Stimulated activated naive CD8-positive, alpha-beta T cell treated with anti-CD3 and anti-CD28 coated beads, Interleukin-15, Interleukin-2, amounts not matched to agents 100 ng/mL and 50 ng/mL, for 24 hours (primary cell): ENCODE measurements around the gene NEU1.
A peak's percentile ranks its signal among the peaks of the same experiment; 100 is the strongest.
"Not testable (repeated sequence)": the region's sequence is repeated elsewhere in the genome, so short reads cannot be mapped to it uniquely, and the experiment has no call there.

Experiments used
- H3K27ac Mint-ChIP-seq: one replicate; pipeline ENCODE4 v1.8.0; 2021; ENCODE audit warnings: mild to moderate bottlenecking, mixed read lengths
- H3K27me3 Mint-ChIP-seq: one replicate; pipeline ENCODE4 v1.8.0; 2021; ENCODE audit warnings: mixed read lengths
- H3K36me3 Mint-ChIP-seq: one replicate; pipeline ENCODE4 v1.8.0; 2021; ENCODE audit warnings: low read depth, mixed read lengths
- H3K4me1 Mint-ChIP-seq: one replicate; pipeline ENCODE4 v1.8.0; 2021; ENCODE audit warnings: low read depth, mixed read lengths
- H3K4me3 Mint-ChIP-seq: one replicate; pipeline ENCODE4 v1.8.0; 2021; ENCODE audit warnings: mild to moderate bottlenecking, mixed read lengths
- H3K9me3 Mint-ChIP-seq: one replicate; pipeline ENCODE4 v1.8.0; 2021; ENCODE audit warnings: mixed read lengths

Gene NEU1

DNA sequence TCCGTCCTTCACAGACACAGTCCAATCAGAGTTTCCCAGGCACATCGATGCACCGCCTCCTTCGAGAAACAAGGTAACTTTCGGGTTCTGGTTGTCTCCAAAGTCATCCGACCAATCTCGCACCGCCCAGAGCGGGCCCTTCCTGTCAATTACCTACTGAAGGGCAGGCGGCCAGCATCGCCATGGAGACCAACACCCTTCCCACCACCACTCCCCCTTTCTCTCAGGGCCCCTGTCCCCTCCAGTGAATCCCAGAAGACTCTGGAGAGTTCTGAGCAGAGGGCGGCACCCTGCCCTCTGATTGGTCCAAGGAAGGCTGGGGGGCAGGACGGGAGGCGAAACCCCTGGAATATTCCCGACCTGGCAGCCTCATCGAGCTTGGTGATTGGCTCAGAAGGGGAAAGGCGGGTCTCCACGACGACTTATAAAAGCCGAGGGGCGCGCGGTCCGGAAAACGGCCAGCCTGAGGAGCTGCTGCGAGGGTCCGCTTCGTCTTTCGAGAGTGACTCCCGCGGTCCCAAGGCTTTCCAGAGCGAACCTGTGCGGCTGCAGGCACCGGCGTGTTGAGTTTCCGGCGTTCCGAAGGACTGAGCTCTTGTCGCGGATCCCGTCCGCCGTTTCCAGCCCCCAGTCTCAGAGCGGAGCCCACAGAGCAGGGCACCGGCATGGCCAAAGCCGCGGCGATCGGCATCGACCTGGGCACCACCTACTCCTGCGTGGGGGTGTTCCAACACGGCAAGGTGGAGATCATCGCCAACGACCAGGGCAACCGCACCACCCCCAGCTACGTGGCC, 35.1 kb downstream of the NEU1 start, which contains the start of gene HSPA1B:
HSPA1B (plus strand) TSS at position 453 of the 794 bp plus-strand sequence; CDS start at position 666, 213 bp downstream.
- H3K9me3 Mint-ChIP-seq, result no peaks in the 10 kb centered on the region
- no peaks in the 10 kb centered on the region for H3K27me3 Mint-ChIP-seq
- H3K4me3 Mint-ChIP-seq, result peak within 1 kb of the TSS; percentile 90
- H3K4me1 Mint-ChIP-seq, result peaks cover 53% of the 10 kb centered on the region
- peaks cover 12% of the 10 kb centered on the region for H3K36me3 Mint-ChIP-seq
- H3K27ac Mint-ChIP-seq, result peak within 1 kb of the TSS; percentile 97

DNA sequence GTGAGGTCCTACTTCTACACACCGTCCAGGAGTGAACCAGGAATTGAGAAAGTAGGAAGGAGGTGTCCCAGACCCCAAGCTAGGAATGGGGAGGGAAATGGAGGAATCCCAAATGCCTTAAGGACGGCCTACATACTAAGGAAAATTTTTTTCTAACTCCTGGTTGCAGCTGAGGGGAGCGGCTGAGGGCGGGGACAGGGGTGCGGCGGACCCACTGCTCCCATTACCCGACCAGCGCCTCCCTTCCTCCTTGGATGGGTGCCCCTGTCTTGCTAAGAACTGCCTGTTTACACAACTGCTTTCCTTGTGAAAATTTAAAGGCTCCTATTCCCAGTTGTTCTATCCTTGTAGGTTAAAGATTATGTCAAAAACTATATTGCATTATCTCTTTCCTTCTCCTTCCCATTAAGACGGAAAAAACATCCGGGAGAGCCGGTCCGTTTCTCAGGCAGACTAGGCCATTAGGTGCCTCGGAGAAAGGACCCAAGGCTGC, 35.8 kb downstream of the NEU1 start:
- Mint-ChIP-seq H3K27ac (peak overlapping the region; percentile 97), H3K4me1 (peaks cover 59% of the 10 kb centered on the region), H3K36me3 (peaks cover 12% of the 10 kb centered on the region), H3K27me3 (no peaks in the 10 kb centered on the region), H3K4me3 (peak overlapping the region; percentile 90), H3K9me3 (no peaks in the 10 kb centered on the region)

DNA sequence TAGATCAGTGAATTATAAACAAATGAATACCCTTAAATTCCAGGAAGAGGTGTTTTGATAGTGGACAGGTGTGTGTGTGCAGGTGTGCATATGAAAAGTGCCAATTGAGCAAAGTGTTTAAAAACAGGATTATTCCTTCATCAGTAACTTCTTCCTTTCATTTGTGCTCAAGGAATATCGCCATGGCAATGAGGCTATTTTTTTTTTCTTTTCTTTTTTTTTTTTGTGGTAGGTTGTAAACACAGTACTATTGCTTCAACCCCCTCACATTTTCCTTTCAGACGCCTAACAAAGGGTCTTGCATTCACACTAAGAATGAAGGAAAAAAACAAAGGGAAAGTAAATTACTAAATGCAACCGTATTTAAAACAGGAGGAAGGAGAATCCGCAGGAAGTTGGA, 37.1 kb downstream of the NEU1 start:
- Mint-ChIP-seq H3K4me3 (peak overlapping the region; percentile 90), H3K27me3 (no peaks in the 10 kb centered on the region), H3K27ac (peak overlapping the region; percentile 97), H3K36me3 (peaks cover 9% of the 10 kb centered on the region), H3K4me1 (peaks cover 59% of the 10 kb centered on the region), H3K9me3 (no peaks in the 10 kb centered on the region)

DNA sequence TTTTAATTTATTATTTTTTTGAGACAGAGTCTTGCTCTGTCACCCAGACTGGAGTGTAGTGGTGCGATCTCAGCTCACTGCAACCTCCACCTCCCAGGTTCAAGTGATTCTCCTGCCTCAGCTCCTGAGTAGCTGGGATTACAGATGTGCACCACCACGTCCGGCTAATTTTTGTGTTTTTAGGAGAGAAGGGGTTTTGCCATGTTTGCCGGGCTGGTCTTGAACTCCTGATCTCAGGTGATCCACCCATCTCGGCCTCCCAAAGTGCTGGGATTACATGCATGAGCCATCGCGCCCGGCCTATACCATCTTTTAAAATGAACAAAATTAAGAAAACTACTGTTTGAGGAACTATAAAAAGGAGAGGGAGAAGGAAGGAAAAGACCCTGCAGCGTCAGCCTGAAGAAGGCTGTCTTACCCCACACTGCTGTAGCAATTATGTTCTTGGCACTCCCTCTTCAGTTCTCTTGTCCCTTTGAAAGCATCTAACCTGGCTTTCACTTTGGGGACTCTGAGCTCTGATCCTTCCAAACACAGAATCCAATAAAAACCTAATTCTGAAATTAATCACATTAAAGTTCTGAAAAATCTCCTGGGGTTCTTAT, 38.9 kb downstream of the NEU1 start:
- not testable (repeated sequence) for H3K9me3 Mint-ChIP-seq, H3K27ac Mint-ChIP-seq, H3K27me3 Mint-ChIP-seq, H3K4me3 Mint-ChIP-seq, H3K36me3 Mint-ChIP-seq
- peaks cover 61% of the 10 kb centered on the region for H3K4me1 Mint-ChIP-seq

DNA sequence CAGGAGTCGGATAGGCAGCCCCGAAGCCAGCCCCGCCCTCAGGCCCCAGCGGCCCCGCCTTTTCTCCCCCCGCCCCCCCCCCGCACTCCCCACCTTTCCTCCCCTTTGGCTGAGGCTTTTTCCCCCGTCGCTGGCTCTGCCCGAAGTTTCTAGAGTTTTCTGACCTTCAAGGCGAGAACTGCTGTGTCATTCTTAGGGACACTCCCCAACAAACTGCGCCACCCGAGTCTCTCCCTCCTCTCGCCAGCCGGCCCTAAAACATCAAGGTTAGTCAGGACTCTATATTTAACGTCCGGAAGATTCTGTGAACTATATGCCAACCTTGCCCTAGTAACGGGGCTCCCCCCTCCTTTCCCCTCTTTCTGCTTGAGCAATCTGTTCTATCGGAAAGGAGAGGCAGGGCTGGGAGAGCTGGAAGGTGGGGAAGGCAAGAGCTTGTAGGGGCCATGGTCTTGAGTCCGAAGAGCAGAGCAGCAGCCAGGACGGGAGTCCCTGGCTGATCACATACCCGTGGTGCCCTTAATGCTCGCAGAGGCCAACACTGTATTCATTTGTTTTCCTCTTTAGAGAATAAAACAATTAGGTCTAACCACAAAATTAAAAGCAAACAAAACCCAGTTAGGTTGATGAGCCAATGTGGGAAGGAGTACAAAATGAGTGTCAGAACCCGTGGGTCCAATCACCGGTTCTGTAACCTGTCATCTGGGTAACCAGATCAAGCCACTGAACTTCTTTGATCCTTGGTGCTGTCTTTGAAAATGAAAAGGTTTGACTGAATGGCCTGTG, 40.4 kb downstream of the NEU1 start:
- Mint-ChIP-seq H3K27me3 (no peaks in the 10 kb centered on the region), H3K4me1 (peaks cover 73% of the 10 kb centered on the region), H3K36me3 (no peaks in the 10 kb centered on the region), H3K4me3 (peak overlapping the region; percentile 84), H3K9me3 (no peaks in the 10 kb centered on the region), H3K27ac (peak overlapping the region; percentile 92)

DNA sequence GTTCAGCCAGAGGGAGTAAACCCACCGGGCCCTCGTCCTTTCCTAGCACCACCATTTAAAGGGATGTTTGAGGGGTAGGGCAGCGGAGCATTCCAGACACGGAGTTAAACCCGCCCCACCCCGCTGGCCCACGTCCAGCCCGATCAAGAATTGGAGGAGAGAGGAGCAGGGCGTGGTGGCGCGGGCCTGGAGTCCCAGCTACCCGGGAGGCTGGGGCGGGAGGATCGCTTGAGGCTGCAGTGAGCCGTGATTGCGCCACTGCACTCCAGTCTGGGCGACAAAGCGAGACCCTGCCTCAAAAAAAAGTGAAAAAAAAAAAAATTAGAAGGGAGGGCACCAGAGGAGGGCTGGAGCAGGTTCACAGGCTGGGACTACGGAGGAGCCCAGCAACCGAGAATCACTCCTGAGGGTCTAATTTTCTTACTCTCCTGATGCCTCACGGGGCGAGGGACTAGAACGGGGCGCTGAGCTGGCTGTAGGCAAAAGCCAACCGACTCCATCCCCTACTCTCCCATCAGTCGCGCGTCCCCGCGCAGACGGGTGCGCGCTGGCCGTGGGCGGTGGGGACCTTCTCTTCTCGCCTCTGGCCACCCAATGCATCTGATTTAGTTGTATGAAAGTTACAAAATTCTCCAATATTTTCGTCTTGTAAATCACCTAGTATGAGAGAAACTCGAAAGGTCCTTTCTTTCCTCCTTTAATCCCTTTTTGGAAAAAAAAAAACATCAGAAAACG, 41.2 kb downstream of the NEU1 start:
- peak overlapping the region; percentile 84 for H3K4me3 Mint-ChIP-seq
- no peaks in the 10 kb centered on the region for H3K27me3 Mint-ChIP-seq
- H3K36me3 Mint-ChIP-seq, result no peaks in the 10 kb centered on the region
- H3K27ac Mint-ChIP-seq, result peak overlapping the region; percentile 92
- H3K4me1 Mint-ChIP-seq, result peaks cover 66% of the 10 kb centered on the region
- H3K9me3 Mint-ChIP-seq, result no peaks in the 10 kb centered on the region

DNA sequence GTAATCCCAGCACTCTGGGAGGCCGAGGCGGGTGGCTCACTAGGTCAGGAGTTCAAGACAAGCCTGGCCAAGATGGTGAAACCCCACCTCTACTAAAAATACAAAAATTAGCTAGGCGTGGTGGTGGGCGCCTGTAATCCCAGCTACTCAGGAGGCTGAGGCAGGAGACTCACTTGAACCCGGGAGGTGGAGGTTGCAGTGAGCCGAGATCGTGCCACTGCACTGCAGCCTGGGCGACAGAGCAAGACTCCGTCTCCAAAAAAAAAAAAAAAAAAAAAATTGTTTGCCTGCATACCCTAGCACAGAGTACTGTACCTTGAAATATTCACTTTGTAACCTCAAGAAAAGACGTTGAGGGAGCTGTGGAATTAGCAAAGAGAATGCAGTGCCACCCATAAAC, 42.2 kb downstream of the NEU1 start:
- peaks cover 57% of the 10 kb centered on the region for H3K4me1 Mint-ChIP-seq
- not testable (repeated sequence) for H3K36me3 Mint-ChIP-seq, H3K9me3 Mint-ChIP-seq, H3K27me3 Mint-ChIP-seq, H3K27ac Mint-ChIP-seq
- peak overlapping the region; percentile 84 for H3K4me3 Mint-ChIP-seq

DNA sequence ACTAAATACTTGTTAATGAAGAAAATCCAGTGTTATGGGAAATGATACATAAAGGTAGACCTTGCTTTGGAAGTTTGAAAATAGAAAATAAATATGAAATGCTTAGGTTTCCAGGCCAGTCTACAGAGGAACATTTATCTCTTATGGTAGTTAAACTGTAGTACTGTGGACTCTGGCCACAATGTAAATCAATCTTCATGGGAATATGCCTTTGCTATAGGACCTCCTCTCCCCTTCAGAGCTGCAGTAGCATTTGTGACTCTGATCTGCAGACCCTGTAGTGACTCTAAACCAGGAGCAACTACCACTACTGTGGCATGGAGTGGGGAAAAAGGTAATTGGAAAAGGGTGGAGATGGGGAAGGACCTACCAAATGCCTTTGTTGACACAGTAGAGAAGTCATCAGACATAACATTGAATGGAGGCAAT, 42.7 kb downstream of the NEU1 start:
- Mint-ChIP-seq H3K27ac (no peak overlapping the region), H3K4me3 (no peak overlapping the region), H3K9me3 (no peaks in the 10 kb centered on the region), H3K36me3 (no peaks in the 10 kb centered on the region), H3K27me3 (no peaks in the 10 kb centered on the region), H3K4me1 (peaks cover 56% of the 10 kb centered on the region)

DNA sequence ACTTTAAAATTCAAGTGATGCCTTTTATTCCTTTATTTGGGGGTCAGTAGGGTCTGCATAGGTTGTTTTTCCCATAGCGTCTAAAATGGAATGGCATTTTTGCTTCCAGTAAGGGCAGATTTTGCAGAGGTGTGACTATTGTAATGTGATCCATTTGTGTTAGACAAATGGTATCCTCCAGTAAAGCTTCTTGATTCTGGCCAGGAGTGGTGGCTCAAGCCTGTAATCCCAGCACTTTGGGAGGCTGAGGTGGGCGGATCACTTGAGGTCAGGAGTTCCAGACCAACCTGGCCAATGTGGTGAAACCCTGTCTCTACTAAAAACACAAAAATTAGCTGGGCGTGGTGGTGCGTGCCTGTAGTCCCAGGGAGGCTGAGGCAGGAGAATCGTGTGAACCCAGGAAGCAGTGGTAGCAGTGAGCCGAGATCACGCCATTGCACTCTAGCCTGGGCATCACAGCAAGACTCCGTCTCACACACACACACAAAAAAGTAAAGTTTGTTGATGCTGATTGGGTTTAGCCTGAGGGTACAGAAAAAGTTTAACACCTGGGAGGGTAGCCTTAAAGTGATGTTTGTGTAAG, 44.6 kb downstream of the NEU1 start:
- H3K36me3 Mint-ChIP-seq, H3K9me3 Mint-ChIP-seq, H3K27me3 Mint-ChIP-seq: not testable (repeated sequence)
- peaks cover 68% of the 10 kb centered on the region for H3K4me1 Mint-ChIP-seq
- peak overlapping the region; percentile 80 for H3K4me3 Mint-ChIP-seq
- H3K27ac Mint-ChIP-seq, result peak overlapping the region; percentile 83

DNA sequence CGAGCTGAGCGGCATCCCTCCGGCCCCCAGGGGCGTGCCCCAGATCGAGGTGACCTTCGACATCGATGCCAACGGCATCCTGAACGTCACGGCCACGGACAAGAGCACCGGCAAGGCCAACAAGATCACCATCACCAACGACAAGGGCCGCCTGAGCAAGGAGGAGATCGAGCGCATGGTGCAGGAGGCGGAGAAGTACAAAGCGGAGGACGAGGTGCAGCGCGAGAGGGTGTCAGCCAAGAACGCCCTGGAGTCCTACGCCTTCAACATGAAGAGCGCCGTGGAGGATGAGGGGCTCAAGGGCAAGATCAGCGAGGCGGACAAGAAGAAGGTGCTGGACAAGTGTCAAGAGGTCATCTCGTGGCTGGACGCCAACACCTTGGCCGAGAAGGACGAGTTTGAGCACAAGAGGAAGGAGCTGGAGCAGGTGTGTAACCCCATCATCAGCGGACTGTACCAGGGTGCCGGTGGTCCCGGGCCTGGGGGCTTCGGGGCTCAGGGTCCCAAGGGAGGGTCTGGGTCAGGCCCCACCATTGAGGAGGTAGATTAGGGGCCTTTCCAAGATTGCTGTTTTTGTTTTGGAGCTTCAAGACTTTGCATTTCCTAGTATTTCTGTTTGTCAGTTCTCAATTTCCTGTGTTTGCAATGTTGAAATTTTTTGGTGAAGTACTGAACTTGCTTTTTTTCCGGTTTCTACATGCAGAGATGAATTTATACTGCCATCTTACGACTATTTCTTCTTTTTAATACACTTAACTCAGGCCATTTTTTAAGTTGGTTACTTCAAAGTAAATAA, 45.3 kb downstream of the NEU1 start:
- peaks cover 68% of the 10 kb centered on the region for H3K4me1 Mint-ChIP-seq
- peak overlapping the region; percentile 80 for H3K4me3 Mint-ChIP-seq
- H3K27me3 Mint-ChIP-seq, H3K9me3 Mint-ChIP-seq, H3K36me3 Mint-ChIP-seq: not testable (repeated sequence)
- peak overlapping the region; percentile 83 for H3K27ac Mint-ChIP-seq

DNA sequence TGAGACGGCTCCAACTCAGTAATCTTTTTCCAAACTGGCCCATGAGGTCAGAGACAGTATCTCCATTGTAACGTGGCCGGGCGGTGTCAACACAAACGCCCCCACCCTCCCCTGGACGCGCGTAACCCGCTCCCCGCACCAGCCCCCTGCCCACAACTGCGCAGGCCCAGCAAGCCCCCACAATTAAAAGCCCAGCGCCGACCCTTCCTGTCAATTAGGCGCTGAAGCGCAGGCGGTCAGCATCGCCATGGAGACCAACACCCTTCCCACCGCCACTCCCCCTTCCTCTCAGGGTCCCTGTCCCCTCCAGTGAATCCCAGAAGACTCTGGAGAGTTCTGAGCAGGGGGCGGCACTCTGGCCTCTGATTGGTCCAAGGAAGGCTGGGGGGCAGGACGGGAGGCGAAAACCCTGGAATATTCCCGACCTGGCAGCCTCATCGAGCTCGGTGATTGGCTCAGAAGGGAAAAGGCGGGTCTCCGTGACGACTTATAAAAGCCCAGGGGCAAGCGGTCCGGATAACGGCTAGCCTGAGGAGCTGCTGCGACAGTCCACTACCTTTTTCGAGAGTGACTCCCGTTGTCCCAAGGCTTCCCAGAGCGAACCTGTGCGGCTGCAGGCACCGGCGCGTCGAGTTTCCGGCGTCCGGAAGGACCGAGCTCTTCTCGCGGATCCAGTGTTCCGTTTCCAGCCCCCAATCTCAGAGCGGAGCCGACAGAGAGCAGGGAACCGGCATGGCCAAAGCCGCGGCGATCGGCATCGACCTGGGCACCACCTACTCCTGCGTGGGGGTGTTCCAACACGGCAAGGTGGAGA, 47.4 kb downstream of the NEU1 start, which contains the start of the genes HSPA1A and HSPA1L:
HSPA1A (plus strand) TSS at position 519 of the 814 bp plus-strand sequence; CDS start at position 733, 214 bp downstream.
HSPA1L (minus strand) TSS at position 259 of the 814 bp plus-strand sequence. CDS start 3,311 bp downstream, outside the sequence.
- Mint-ChIP-seq H3K4me1 (peaks cover 58% of the 10 kb centered on the region), H3K4me3 (peak within 1 kb of the TSS; percentile 83), H3K9me3 (no peaks in the 10 kb centered on the region), H3K27ac (peak within 1 kb of the TSS; percentile 92), H3K27me3 (no peaks in the 10 kb centered on the region), H3K36me3 (no peaks in the 10 kb centered on the region)

DNA sequence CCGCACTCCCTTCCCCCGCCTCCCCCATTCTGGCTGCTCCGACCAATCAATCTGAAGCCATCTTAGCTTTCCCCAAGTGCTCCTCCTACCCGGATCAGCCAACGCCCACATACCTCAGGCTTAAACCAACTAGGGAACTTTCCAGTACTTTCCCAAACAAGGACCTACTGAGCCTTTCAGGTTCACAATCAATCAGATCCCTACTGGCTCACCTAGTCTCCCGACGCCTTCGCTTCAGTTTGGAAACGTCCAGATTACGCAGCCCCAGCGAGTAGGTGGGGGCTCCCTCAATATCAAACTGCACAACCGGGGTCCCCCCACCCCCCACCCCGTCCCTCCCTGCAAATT, 48.0 kb downstream of the NEU1 start:
- H3K4me1 Mint-ChIP-seq, result peaks cover 53% of the 10 kb centered on the region
- H3K9me3 Mint-ChIP-seq, result no peaks in the 10 kb centered on the region
- peak overlapping the region; percentile 83 for H3K4me3 Mint-ChIP-seq
- H3K36me3 Mint-ChIP-seq, result no peaks in the 10 kb centered on the region
- no peaks in the 10 kb centered on the region for H3K27me3 Mint-ChIP-seq
- H3K27ac Mint-ChIP-seq, result peak overlapping the region; percentile 92

DNA sequence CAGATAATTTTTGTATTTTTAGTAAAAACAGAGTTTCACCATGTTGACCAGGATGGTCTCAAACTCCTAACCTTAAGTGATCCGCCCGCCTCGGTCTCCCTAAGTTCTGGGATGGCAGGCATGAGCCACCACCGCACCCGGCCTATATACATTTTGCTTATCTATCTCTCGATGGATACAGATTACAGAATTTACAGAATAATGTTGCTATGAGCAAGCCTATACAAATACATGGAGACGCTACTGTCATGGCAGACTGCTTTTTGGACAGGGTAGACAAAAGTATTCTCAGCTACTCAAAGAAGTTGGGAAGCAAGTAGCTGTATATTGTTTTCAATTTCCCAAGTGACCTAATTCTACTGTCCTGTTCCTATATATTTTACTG, 49.2 kb downstream of the NEU1 start:
- Mint-ChIP-seq H3K27ac (peak overlapping the region; percentile 86), H3K4me1 (peaks cover 45% of the 10 kb centered on the region), H3K4me3 (peak overlapping the region; percentile 65), H3K36me3 (no peaks in the 10 kb centered on the region), H3K9me3 (no peaks in the 10 kb centered on the region), H3K27me3 (no peaks in the 10 kb centered on the region)
